Measurements from ENCODE around the gene MED23.
"Not testable (repeated sequence)": the region's sequence is repeated elsewhere in the genome, so short reads cannot be mapped to it uniquely, and the experiment has no call there.

MED23 gene

GRCh38 chr6:131568726-131569125 lies 59.3 kb downstream of the MED23 start:
- DNase-seq, result no peak

GRCh38 chr6:131565056-131565455 lies 63.0 kb downstream of the MED23 start:
- no peak for DNase-seq

GRCh38 chr6:131561925-131562707 lies 65.9 kb downstream of the MED23 start:
- no peak for DNase-seq

- no peak for DNase-seq
Observed at GRCh38 chr6:131558922-131559321, 69.1 kb downstream of the MED23 start.

- DNase-seq, result no peak
Observed at GRCh38 chr6:131555992-131556391, 72.0 kb downstream of the MED23 start.

- DNase-seq, result no peak
Observed at GRCh38 chr6:131552572-131552971, 75.5 kb downstream of the MED23 start.

GRCh38 chr6:131551902-131552301 lies 76.1 kb downstream of the MED23 start:
- no peak for DNase-seq

- no peak for DNase-seq
Observed at GRCh38 chr6:131549811-131550210, 78.2 kb downstream of the MED23 start.

GRCh38 chr6:131548441-131548840 lies 79.6 kb downstream of the MED23 start:
- no peak for DNase-seq

- no peak for DNase-seq
Observed at GRCh38 chr6:131547488-131547887, 80.6 kb downstream of the MED23 start.

- no peak for DNase-seq
Observed at GRCh38 chr6:131545317-131545716, 82.7 kb downstream of the MED23 start.

- DNase-seq, result not testable (repeated sequence)
Observed at GRCh38 chr6:131538615-131539014, 89.4 kb downstream of the MED23 start.

GRCh38 chr6:131532580-131533039 lies 95.4 kb downstream of the MED23 start:
- no peak for DNase-seq

GRCh38 chr6:131531681-131532080 lies 96.4 kb downstream of the MED23 start:
- not testable (repeated sequence) for DNase-seq

GRCh38 chr6:131530936-131531335 lies 97.1 kb downstream of the MED23 start:
- DNase-seq, result not testable (repeated sequence)

GRCh38 chr6:131524695-131525336 lies 103.2 kb downstream of the MED23 start:
- DNase-seq, result no peak

GRCh38 chr6:131523988-131524673 lies 103.9 kb downstream of the MED23 start:
- no peak for DNase-seq
